ENCODE results near the gene LHFPL3.

- TF ChIP-seq CTCF (IDR thresholded peaks at IDR 0.05) (no peak), POLR2A (IDR thresholded peaks at IDR 0.05; ENCODE audit: low read depth) (no peak), POLR2AphosphoS5 (IDR thresholded peaks at IDR 0.05) (no peak)
These were observed 444.3 kb downstream of the LHFPL3 start for GRCh38 chr7:104772405-104773345.

Measured in esophagus muscularis mucosa (tissue), 3 donors.